ENCODE measurements around the gene CALY.

DNA sequence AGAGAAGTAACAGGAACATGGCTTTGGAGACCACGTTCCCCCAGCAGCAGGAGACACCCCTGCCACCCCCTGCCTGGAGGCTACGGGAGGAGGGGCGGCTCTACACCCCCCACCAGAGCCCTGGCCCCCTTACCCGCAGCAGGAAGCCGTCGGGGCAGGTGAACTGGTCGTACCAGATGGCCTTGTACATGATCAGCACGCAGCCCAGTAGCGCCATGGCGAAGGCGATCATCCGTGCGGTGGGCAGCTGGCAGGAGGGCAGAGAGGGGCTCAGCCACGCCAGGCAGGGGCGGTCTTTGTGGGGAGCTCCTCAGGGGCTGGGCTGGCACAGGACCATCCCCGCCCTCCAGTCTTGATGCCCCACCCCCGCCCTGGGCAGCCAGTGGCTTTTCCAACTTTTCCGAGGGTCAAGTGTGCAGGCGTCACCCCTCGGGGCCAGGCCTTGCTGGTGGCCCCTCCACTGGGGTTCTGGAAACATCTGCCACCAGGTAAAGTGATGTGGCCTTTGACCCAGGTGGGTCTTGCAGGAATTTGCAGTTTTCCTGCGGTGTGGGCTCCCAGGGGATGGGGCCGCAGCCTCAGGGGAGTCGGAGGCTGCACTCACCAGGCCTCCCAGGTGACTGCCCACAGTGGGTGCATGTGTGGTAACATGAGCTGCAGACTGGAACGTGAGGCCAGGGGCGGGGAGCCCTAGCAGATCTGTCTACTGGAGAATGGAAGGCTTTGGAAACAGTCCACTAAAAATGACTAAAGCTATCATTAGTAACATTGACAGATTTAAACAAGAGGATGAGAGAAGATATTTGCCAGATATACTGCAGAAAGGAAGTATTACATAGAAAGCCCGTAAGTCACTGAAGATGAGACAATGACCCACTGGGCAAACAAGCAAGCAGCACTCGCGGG, 9.7 kb downstream of the CALY start:
- TF ChIP-seq, protein P1, sequence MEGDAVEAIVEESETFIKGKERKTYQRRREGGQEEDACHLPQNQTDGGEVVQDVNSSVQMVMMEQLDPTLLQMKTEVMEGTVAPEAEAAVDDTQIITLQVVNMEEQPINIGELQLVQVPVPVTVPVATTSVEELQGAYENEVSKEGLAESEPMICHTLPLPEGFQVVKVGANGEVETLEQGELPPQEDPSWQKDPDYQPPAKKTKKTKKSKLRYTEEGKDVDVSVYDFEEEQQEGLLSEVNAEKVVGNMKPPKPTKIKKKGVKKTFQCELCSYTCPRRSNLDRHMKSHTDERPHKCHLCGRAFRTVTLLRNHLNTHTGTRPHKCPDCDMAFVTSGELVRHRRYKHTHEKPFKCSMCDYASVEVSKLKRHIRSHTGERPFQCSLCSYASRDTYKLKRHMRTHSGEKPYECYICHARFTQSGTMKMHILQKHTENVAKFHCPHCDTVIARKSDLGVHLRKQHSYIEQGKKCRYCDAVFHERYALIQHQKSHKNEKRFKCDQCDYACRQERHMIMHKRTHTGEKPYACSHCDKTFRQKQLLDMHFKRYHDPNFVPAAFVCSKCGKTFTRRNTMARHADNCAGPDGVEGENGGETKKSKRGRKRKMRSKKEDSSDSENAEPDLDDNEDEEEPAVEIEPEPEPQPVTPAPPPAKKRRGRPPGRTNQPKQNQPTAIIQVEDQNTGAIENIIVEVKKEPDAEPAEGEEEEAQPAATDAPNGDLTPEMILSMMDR (IDR thresholded peaks at IDR 0.05) = no peak
- TF ChIP-seq, protein P2, sequence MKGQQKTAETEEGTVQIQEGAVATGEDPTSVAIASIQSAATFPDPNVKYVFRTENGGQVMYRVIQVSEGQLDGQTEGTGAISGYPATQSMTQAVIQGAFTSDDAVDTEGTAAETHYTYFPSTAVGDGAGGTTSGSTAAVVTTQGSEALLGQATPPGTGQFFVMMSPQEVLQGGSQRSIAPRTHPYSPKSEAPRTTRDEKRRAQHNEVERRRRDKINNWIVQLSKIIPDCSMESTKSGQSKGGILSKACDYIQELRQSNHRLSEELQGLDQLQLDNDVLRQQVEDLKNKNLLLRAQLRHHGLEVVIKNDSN (IDR thresholded peaks at IDR 0.05; ENCODE audit: borderline replicate concordance, low read depth) = no peak
- TF ChIP-seq POLR2AphosphoS5 (IDR thresholded peaks at IDR 0.05; ENCODE audit: low read depth, low read length) (no peak), TCF12 (IDR thresholded peaks at IDR 0.05) (peak; percentile 80), RAD21 (IDR thresholded peaks at IDR 0.05; ENCODE audit: low read length) (no peak)
- TF ChIP-seq, protein P3, sequence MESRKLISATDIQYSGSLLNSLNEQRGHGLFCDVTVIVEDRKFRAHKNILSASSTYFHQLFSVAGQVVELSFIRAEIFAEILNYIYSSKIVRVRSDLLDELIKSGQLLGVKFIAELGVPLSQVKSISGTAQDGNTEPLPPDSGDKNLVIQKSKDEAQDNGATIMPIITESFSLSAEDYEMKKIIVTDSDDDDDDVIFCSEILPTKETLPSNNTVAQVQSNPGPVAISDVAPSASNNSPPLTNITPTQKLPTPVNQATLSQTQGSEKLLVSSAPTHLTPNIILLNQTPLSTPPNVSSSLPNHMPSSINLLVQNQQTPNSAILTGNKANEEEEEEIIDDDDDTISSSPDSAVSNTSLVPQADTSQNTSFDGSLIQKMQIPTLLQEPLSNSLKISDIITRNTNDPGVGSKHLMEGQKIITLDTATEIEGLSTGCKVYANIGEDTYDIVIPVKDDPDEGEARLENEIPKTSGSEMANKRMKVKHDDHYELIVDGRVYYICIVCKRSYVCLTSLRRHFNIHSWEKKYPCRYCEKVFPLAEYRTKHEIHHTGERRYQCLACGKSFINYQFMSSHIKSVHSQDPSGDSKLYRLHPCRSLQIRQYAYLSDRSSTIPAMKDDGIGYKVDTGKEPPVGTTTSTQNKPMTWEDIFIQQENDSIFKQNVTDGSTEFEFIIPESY (IDR thresholded peaks at IDR 0.05; ENCODE audit: borderline replicate concordance, low read depth) = no peak

Data from SK-N-SH (cell line).